Cardiac muscle cell (in vitro differentiated cells and primary cell): Measurements from ENCODE around the gene PDE1A. TPM values are rescaled to one million over a fixed set of nuclear protein-coding genes. Genes with fewer than 3 reads are reported as not detected.

Source experiments
- DNase-seq, 2 donors: peaks; one replicate each; pipeline versions ENCODE4 v3.0.0 to v3.0.0-alpha.2; 2010 to 2017; ENCODE audit warnings: low read depth in 1 of 2, low spot score in 1 of 2
- H3K27ac ChIP-seq: fragments of 200-600 bp; sonication (generic); 2 replicates; pipeline ENCODE4 v1.5.1; 2016
- H3K27me3 ChIP-seq: fragments of 200-600 bp; sonication (generic); 2 replicates; pipeline ENCODE4 v1.6.0; 2016; ENCODE audit warnings: control low read depth
- H3K36me3 ChIP-seq: fragments of 200-600 bp; sonication (generic); 2 replicates; pipeline ENCODE4 v1.5.1; 2016; ENCODE audit warnings: control low read depth
- H3K4me1 ChIP-seq: fragments of 200-600 bp; sonication (generic); 2 replicates; pipeline ENCODE4 v1.8.1; 2017; ENCODE audit warnings: low read depth, mild to moderate bottlenecking, mixed run types
- H3K4me3 ChIP-seq: fragments of 200-600 bp; sonication (generic); 2 replicates; pipeline ENCODE4 v1.5.1; 2016; ENCODE audit warnings: mild to moderate bottlenecking
- H3K9me3 ChIP-seq: fragments of 200-600 bp; sonication (generic); 2 replicates; pipeline ENCODE4 v1.5.1; 2017; ENCODE audit warnings: low read depth, mild to moderate bottlenecking, control low read depth
- polyA plus RNA-seq: library from polyadenylated mRNA; unstranded; fragments of >200 nt; fragmentation: Nextera tagmentation; extraction: Ambion mirVana; gene quantifications from 2 replicates; pipeline ENCODE4 v1.2.1, GENCODE V29; 2016
- total RNA-seq: library from RNA; depleted of rRNA; stranded (reverse); fragments of >200 nt; gene quantifications from 2 replicates; pipeline ENCODE4 v1.2.3, GENCODE V29; 2016
- TF ChIP-seq, protein P1 (sequence below): IDR thresholded peaks from 2 replicates; pipeline ENCODE4 v1.5.1; 2012; ENCODE audit warnings: low read depth, mild to moderate bottlenecking, low read length

Gene PDE1A
- total and polyA plus RNA-seq, 2 experiments from 2014 or later = 0.06 to 0.60 TPM

DNA sequence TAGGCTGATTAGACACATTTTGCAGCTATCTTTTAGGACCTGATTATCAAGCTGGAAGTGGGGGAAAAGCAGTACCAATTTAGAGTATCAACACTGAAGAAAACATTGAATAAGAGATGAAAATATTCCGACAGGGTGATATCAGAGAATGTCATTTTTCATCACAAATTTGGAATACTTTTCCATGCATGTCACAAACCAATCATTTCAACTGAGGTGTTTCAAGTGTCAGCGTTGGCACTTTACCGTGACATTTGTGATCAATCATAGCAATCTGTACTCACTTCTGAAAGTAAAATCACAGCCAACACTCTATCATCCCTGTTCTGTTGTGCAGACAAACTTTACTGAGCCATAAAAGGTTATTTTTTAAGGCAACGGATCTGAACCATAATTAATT lies 75.4 kb downstream of the PDE1A start:
- no peaks in the 10 kb centered on the region for H3K4me1 ChIP-seq
- TF ChIP-seq, protein P1, sequence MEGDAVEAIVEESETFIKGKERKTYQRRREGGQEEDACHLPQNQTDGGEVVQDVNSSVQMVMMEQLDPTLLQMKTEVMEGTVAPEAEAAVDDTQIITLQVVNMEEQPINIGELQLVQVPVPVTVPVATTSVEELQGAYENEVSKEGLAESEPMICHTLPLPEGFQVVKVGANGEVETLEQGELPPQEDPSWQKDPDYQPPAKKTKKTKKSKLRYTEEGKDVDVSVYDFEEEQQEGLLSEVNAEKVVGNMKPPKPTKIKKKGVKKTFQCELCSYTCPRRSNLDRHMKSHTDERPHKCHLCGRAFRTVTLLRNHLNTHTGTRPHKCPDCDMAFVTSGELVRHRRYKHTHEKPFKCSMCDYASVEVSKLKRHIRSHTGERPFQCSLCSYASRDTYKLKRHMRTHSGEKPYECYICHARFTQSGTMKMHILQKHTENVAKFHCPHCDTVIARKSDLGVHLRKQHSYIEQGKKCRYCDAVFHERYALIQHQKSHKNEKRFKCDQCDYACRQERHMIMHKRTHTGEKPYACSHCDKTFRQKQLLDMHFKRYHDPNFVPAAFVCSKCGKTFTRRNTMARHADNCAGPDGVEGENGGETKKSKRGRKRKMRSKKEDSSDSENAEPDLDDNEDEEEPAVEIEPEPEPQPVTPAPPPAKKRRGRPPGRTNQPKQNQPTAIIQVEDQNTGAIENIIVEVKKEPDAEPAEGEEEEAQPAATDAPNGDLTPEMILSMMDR = no peak
- H3K36me3 ChIP-seq = no peaks in the 10 kb centered on the region
- no peak for DNase-seq
- H3K27me3 ChIP-seq = no peaks in the 10 kb centered on the region
- H3K27ac ChIP-seq = no peak overlapping the region
- no peak overlapping the region for H3K4me3 ChIP-seq
- no peaks in the 10 kb centered on the region for H3K9me3 ChIP-seq

DNA sequence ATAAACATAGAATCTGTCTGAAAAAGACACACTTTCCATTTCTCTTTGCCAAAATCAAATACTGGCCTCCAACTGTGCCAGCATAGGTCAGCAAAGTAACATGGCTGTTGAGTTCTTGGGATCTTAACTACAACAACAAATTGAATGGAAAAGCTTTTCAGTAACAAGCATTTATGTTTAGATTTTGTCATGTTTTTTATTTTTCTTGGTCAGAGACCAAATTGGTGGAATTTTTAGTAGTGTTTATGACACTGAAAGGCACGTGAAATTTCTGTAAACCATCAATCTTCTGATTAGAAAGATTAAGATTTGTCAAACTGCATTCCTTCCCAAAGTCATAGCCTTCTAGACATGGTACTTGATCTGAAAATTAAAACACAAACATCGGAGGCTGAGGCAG lies 77.6 kb downstream of the PDE1A start:
- no peaks in the 10 kb centered on the region for H3K36me3 ChIP-seq
- no peaks in the 10 kb centered on the region for H3K4me1 ChIP-seq
- no peak for DNase-seq
- H3K27ac ChIP-seq = no peak overlapping the region
- no peaks in the 10 kb centered on the region for H3K9me3 ChIP-seq
- no peaks in the 10 kb centered on the region for H3K27me3 ChIP-seq
- H3K4me3 ChIP-seq = no peak overlapping the region
- TF ChIP-seq, protein P1 = no peak

DNA sequence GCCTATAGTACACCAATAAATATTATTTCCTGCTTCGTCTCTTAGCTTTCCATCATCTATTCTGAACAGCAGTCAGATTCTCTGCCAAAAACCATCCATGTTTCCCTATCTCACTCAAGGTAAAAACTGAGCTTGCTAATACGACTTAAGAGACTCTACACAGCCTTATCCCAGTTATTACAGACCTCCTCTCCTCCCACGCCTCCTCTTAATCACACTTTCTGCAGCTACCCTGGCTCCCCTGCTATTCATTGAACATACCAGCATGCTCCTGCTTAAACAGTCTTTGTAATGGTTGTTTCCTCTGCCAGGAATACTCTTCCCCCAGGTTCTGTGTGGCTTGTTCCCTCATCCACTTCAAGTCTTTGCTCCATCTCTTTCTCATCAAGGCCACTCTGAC lies 81.5 kb downstream of the PDE1A start:
- H3K4me3 ChIP-seq = no peak overlapping the region
- TF ChIP-seq, protein P1 = no peak
- no peak overlapping the region for H3K27ac ChIP-seq
- no peaks in the 10 kb centered on the region for H3K27me3 ChIP-seq
- H3K4me1 ChIP-seq = no peaks in the 10 kb centered on the region
- DNase-seq = peak in 1 of 2 donors; percentile 20
- no peaks in the 10 kb centered on the region for H3K9me3 ChIP-seq
- H3K36me3 ChIP-seq = no peaks in the 10 kb centered on the region

DNA sequence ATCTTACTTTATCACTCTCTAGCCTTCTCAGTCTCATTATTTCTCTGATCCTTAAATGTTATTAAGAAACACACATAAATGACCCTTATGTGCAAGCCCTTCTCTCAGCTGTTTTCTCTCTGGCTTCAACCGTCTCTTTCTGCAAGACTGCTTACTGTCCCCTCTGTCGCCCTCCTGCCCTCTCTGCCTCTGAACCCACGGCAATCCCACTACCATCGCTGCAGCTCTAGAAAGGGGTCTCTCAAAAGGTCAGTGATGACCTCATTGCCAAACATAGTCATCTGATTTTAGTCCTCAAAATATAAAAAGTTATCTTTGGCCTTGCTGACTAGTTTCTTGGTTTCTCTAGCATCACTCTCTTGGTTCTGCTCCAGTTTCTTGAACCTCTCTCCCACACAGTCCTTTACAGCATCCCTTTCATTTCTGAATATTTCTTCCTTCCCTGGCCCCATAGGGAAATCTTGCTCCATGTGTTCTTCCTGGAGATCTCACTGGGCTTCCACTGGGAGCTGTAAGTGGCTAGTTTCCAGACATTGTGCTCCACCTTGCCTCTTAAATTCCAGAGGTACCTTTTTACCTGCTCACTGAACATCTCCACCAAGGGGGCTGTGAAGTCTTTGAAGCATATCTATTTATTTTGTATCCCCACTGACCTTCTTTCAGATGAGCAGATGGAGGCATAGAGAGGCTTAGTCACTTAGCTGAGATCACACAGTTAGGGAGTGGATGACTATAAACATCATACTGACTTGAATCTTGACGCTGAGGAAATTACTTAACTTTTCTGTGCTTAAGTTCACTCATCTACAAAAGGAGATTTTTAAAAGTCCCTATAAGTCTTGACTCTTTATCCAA lies 96.2 kb downstream of the PDE1A start:
- Histone ChIP-seq H3K4me3 (no peak overlapping the region), H3K9me3 (no peaks in the 10 kb centered on the region), H3K27ac (no peak overlapping the region), H3K27me3 (no peaks in the 10 kb centered on the region), H3K36me3 (no peaks in the 10 kb centered on the region), H3K4me1 (no peaks in the 10 kb centered on the region)
- DNase-seq = peak in 1 of 2 donors; percentile 49
- TF ChIP-seq, protein P1 = no peak

DNA sequence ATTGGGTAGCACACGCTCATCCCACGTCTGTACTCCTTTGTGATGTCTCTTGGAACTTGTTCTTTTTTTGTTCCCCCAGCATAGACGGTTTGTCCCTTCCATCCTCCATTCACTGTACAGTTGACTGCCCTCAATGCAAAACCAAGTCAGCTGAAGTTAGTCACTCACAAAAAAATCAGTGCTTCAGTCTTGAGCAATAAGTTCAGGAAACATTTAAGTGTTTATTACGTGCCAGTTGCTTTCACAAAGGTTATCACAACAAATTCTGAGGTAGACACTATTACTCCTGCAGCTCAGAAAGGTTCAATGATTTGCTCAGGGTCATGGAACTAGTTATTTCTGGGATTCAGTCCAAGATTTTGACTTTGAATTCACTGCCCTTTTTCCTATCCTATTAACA lies 102.2 kb downstream of the PDE1A start:
- peak in 1 of 2 donors; percentile 53 for DNase-seq
- TF ChIP-seq, protein P1 = no peak
- Histone ChIP-seq H3K4me3 (no peak overlapping the region), H3K36me3 (no peaks in the 10 kb centered on the region), H3K27ac (no peak overlapping the region), H3K27me3 (no peaks in the 10 kb centered on the region), H3K4me1 (no peaks in the 10 kb centered on the region), H3K9me3 (no peaks in the 10 kb centered on the region)
